ENCODE data around the gene PDE3A.

DNA sequence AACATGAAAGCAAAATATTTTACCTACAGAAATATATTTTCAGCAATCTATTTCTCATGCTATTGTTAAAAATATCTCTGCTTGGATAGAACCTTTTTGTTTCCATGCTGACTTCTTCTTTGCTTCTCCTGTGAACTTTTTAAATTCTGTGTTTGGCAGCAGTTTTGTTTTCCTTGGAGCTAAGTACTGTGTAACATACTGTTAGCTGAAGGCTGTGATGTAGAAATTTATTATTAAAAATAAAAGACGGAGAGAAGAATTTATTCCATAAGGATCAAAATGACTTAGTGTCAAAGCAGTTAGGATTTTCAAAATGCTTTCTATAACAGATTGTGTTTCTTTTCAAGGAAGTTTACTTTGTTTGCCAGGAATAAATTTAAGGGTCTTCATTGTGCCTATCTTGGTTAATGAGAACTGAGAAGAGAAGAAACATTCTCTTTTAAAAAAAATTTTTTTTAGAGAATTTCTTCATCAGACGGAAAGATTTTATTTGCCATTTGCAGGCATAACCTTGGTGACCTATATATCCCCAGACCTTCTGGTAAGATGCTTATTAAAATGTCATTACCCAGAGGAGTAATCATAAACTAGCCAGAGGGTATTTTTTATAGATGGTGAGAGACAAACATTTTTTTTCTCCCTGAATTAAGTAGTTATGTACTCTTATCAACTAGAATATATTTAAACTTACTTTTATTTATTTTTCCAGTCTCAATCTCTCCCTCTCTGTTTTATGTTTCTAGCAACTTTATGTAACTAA is 179.7 kb downstream of the PDE3A start:
- TF ChIP-seq, protein P1, sequence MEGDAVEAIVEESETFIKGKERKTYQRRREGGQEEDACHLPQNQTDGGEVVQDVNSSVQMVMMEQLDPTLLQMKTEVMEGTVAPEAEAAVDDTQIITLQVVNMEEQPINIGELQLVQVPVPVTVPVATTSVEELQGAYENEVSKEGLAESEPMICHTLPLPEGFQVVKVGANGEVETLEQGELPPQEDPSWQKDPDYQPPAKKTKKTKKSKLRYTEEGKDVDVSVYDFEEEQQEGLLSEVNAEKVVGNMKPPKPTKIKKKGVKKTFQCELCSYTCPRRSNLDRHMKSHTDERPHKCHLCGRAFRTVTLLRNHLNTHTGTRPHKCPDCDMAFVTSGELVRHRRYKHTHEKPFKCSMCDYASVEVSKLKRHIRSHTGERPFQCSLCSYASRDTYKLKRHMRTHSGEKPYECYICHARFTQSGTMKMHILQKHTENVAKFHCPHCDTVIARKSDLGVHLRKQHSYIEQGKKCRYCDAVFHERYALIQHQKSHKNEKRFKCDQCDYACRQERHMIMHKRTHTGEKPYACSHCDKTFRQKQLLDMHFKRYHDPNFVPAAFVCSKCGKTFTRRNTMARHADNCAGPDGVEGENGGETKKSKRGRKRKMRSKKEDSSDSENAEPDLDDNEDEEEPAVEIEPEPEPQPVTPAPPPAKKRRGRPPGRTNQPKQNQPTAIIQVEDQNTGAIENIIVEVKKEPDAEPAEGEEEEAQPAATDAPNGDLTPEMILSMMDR (conservative IDR thresholded peaks at IDR 0.05; ENCODE audit: low read length) = no peak
- no peak for TF ChIP-seq EZH2phosphoT487 (IDR thresholded peaks at IDR 0.05; ENCODE audit: borderline replicate concordance)

Data from Loucy (cell line).